Liver (tissue), 9 donors: ENCODE measurements around the gene UTF1. TPM values are rescaled to one million over a fixed set of nuclear protein-coding genes. Genes with fewer than 3 reads are reported as not detected.

Source experiments
- DNase-seq: peaks from one replicate; pipeline ENCODE4 v3.0.0-alpha.2; 2017; ENCODE audit warnings: low spot score
- H3K27ac ChIP-seq, 2 donors: one replicate each; pipeline ENCODE4 v1.7.0; 2013; ENCODE audit warnings: inconsistent platforms in 2 of 2, low read length in 2 of 2, control low read depth in 1 of 2, low read depth in 1 of 2, mild to moderate bottlenecking in 1 of 2
- H3K27me3 ChIP-seq, 4 donors: one replicate each; pipeline versions ENCODE4 v1.6.1 to v1.7.0; 2013; ENCODE audit warnings: low read length in 3 of 4, inconsistent platforms in 1 of 4, mild to moderate bottlenecking in 1 of 4, moderate library complexity in 1 of 4; ENCODE audit not compliant: control insufficient read depth in 4 of 4, insufficient read depth in 4 of 4
- H3K36me3 ChIP-seq, 4 donors: one replicate each; pipeline versions ENCODE4 v1.6.1 to v1.7.0; 2013; ENCODE audit warnings: low read length in 3 of 4, mild to moderate bottlenecking in 3 of 4, low read depth in 1 of 4, moderate library complexity in 1 of 4; ENCODE audit not compliant: control insufficient read depth in 4 of 4, insufficient read depth in 3 of 4
- H3K4me1 ChIP-seq, 4 donors: one replicate each; pipeline versions ENCODE4 v1.6.1 to v1.7.0; 2013; ENCODE audit warnings: low read length in 3 of 4, mild to moderate bottlenecking in 3 of 4, moderate library complexity in 1 of 4; ENCODE audit not compliant: control insufficient read depth in 4 of 4, insufficient read depth in 4 of 4
- H3K4me3 ChIP-seq, 3 donors: one replicate each; pipeline versions ENCODE4 v1.6.1 to v1.7.0; 2013; ENCODE audit warnings: low read length in 3 of 3, control low read depth in 1 of 3, low read depth in 1 of 3, mild to moderate bottlenecking in 1 of 3
- H3K9ac ChIP-seq, 2 donors: one replicate each; pipeline ENCODE4 v1.7.0; 2013; ENCODE audit warnings: low read length in 2 of 2, mild to moderate bottlenecking in 2 of 2, moderate library complexity in 2 of 2, control low read depth in 1 of 2, low read depth in 1 of 2
- H3K9me3 ChIP-seq, 4 donors: one replicate each; pipeline versions ENCODE4 v1.6.1 to v1.7.0; 2013; ENCODE audit warnings: low read length in 3 of 4; ENCODE audit not compliant: control insufficient read depth in 4 of 4
- EGR1 ChIP-seq, 2 donors: IDR thresholded peaks; 2 replicates each; pipeline ENCODE4 v1.6.1; 2016 to 2018; ENCODE audit warnings: antibody characterized with exemption in 2 of 2, low read depth in 2 of 2
- FOXA1 ChIP-seq: IDR thresholded peaks from 2 replicates; pipeline ENCODE4 v1.6.1; 2016; ENCODE audit warnings: antibody characterized with exemption
- FOXA2 ChIP-seq: IDR thresholded peaks from 2 replicates; pipeline ENCODE4 v1.6.1; 2016; ENCODE audit warnings: antibody characterized with exemption
- GABPA ChIP-seq, 2 donors: IDR thresholded peaks in 1 of 2; conservative IDR thresholded peaks in 1 of 2; 2 replicates each; pipeline ENCODE4 v1.6.1; 2016; ENCODE audit warnings: antibody characterized with exemption in 2 of 2, mild to moderate bottlenecking in 1 of 2, moderate library complexity in 1 of 2
- HNF4A ChIP-seq, 2 donors: conservative IDR thresholded peaks; 2 replicates each; pipeline ENCODE4 v1.6.1; 2016; ENCODE audit warnings: antibody characterized with exemption in 2 of 2, mild to moderate bottlenecking in 2 of 2
- HNF4G ChIP-seq: IDR thresholded peaks from 2 replicates; pipeline ENCODE4 v1.6.1; 2016; ENCODE audit warnings: antibody characterized with exemption
- JUND ChIP-seq, 2 donors: IDR thresholded peaks; 2 replicates each; pipeline ENCODE4 v1.6.1; 2016; ENCODE audit warnings: antibody characterized with exemption in 2 of 2
- NR2F2 ChIP-seq: IDR thresholded peaks from 2 replicates; pipeline ENCODE4 v1.6.1; 2016; ENCODE audit warnings: antibody characterized with exemption
- RAD21 ChIP-seq, 2 donors: IDR thresholded peaks; 2 replicates each; pipeline ENCODE4 v1.6.1; 2016; ENCODE audit warnings: antibody characterized with exemption in 2 of 2, mild to moderate bottlenecking in 2 of 2
- REST ChIP-seq: IDR thresholded peaks from 2 replicates; pipeline ENCODE4 v1.6.1; 2016; ENCODE audit warnings: antibody characterized with exemption, mild to moderate bottlenecking
- RXRA ChIP-seq, 2 donors: IDR thresholded peaks; 2 replicates each; pipeline ENCODE4 v1.6.1; 2017 to 2018; ENCODE audit warnings: antibody characterized with exemption in 2 of 2, mild to moderate bottlenecking in 1 of 2
- SP1 ChIP-seq: IDR thresholded peaks from 2 replicates; pipeline ENCODE4 v1.6.1; 2018; ENCODE audit warnings: antibody characterized with exemption, mild to moderate bottlenecking
- TAF1 ChIP-seq: conservative IDR thresholded peaks from 2 replicates; pipeline ENCODE4 v1.6.1; 2016; ENCODE audit warnings: antibody characterized with exemption, mild to moderate bottlenecking
- YY1 ChIP-seq: IDR thresholded peaks from 2 replicates; pipeline ENCODE4 v1.6.1; 2016; ENCODE audit warnings: antibody characterized with exemption, mild to moderate bottlenecking
- ZBTB33 ChIP-seq: IDR thresholded peaks from 2 replicates; pipeline ENCODE4 v1.6.1; 2016; ENCODE audit warnings: antibody characterized with exemption
- WGBS: extraction: QIAGEN DNeasy Blood & Tissue Kit; methylation state at CpG from one replicate; pipeline ENCODE4 v1.1.7; 2013; 5-methylcytosine and 5-hydroxymethylcytosine counted together
- polyA plus RNA-seq, 2 donors: library from polyadenylated mRNA; stranded (reverse) in 1 of 2; unstranded in 1 of 2; fragments of 200-250 nt in 1 of 2; fragments of >200 nt in 1 of 2; fragmentation: Nextera tagmentation in 1 of 2; extraction: Ambion mirVana in 1 of 2; gene quantifications; one replicate each; pipeline versions ENCODE4 v1.2.1 to v1.2.3, GENCODE V29; 2013 to 2015
- total RNA-seq, 2 donors: library from RNA; depleted of rRNA; stranded (reverse); fragments of >200 nt; gene quantifications; one replicate each; pipeline ENCODE4 v1.2.3, GENCODE V29; 2014
- TF ChIP-seq, protein P1 (sequence below): fragments of 150-350 bp; IDR thresholded peaks from 2 replicates; pipeline ENCODE4 v1.5.1; 2017; ENCODE audit warnings: improper control_type of control experiment, low read depth, low read length; ENCODE audit not compliant: missing input control
- TF ChIP-seq, protein P2 (sequence below): IDR thresholded peaks from 2 replicates; pipeline ENCODE4 v1.6.1; 2016; ENCODE audit warnings: antibody characterized with exemption
- donor health status: healthy.
- donor health status: healthy.
- donor health status: healthy.
- donor health status: healthy.
- donor health status: healthy.

UTF1 gene
- total and polyA plus RNA-seq, 4 donors = not detected

DNA sequence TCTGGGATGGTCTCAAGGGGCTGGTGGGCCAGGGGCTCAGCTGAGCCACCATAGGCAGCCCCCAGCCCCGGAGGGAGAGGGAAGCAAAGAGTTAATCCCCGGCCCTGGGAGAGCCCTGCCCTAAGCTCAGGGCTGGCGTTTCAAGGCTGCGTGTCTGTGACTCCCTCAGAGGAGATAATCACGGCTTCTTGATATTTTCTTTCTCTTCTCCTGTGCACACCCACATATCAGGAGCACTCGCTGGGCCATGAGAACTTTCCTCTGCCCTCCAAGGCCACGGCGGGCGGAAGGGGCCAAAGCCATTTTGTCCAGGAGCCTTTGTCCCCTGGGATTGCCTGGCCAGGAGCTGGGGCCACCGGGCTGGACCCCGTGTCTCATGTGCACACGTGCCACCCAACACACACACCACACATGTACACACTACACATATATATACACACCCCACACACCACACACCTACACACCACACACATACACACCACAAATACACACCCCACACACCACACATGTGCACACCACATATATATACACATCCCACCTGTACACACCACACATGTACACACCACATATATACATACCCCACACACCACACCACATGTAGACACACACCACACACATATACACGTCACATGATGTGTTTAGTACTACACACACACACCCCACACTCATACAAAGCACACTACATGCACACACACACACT, 24.6 kb downstream of the UTF1 start:
- H3K9ac ChIP-seq = no peak overlapping the region
- DNase-seq = no peak
- H3K36me3 ChIP-seq = no peaks in the 10 kb centered on the region
- H3K9me3 ChIP-seq = no peaks in the 10 kb centered on the region
- 59% methylated on average over 13 of the region's 13 CpGs for WGBS
- TF ChIP-seq, protein P1, sequence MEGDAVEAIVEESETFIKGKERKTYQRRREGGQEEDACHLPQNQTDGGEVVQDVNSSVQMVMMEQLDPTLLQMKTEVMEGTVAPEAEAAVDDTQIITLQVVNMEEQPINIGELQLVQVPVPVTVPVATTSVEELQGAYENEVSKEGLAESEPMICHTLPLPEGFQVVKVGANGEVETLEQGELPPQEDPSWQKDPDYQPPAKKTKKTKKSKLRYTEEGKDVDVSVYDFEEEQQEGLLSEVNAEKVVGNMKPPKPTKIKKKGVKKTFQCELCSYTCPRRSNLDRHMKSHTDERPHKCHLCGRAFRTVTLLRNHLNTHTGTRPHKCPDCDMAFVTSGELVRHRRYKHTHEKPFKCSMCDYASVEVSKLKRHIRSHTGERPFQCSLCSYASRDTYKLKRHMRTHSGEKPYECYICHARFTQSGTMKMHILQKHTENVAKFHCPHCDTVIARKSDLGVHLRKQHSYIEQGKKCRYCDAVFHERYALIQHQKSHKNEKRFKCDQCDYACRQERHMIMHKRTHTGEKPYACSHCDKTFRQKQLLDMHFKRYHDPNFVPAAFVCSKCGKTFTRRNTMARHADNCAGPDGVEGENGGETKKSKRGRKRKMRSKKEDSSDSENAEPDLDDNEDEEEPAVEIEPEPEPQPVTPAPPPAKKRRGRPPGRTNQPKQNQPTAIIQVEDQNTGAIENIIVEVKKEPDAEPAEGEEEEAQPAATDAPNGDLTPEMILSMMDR = no peak
- TF ChIP-seq FOXA1 = no peak
- TF ChIP-seq HNF4A (conservative IDR thresholded peaks at IDR 0.05) = no peak
- TF ChIP-seq EGR1 (IDR thresholded peaks at IDR 0.05; ENCODE audit: low read depth in 2 of 2) = no peak
- TF ChIP-seq RAD21 (IDR thresholded peaks at IDR 0.05) = no peak
- TF ChIP-seq TAF1 = no peak
- TF ChIP-seq SP1 = no peak
- no peak for TF ChIP-seq HNF4G
- TF ChIP-seq REST = no peak
- TF ChIP-seq, protein P2, sequence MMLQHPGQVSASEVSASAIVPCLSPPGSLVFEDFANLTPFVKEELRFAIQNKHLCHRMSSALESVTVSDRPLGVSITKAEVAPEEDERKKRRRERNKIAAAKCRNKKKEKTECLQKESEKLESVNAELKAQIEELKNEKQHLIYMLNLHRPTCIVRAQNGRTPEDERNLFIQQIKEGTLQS = no peak
- TF ChIP-seq RXRA (IDR thresholded peaks at IDR 0.05) = no peak
- TF ChIP-seq NR2F2 = no peak
- TF ChIP-seq JUND (IDR thresholded peaks at IDR 0.05) = no peak
- H3K4me3 ChIP-seq = no peak overlapping the region
- H3K4me1 ChIP-seq = peaks cover 0 to 19% (median 8%) of the 10 kb centered on the region in 4 donors
- no peak overlapping the region for H3K27ac ChIP-seq
- peaks cover 0 to 3% (median 0%) of the 10 kb centered on the region in 4 donors for H3K27me3 ChIP-seq

- no peaks in the 10 kb centered on the region for H3K36me3 ChIP-seq
- no peak for DNase-seq
- no peaks in the 10 kb centered on the region for H3K9me3 ChIP-seq
- H3K4me3 ChIP-seq = no peak overlapping the region
- peaks cover 0 to under 1% (median 0%) of the 10 kb centered on the region in 4 donors for H3K27me3 ChIP-seq
- H3K4me1 ChIP-seq = peaks cover 0 to 17% (median 6%) of the 10 kb centered on the region in 4 donors
- WGBS = 90% methylated on average over 15 of the region's 15 CpGs
- no peak overlapping the region for H3K9ac ChIP-seq
- no peak overlapping the region for H3K27ac ChIP-seq
- TF ChIP-seq TAF1 (no peak), RXRA (IDR thresholded peaks at IDR 0.05) (no peak), NR2F2 (no peak), YY1 (no peak), HNF4G (no peak), SP1 (no peak), FOXA2 (no peak), REST (no peak), ZBTB33 (no peak), GABPA (IDR thresholded peaks at IDR 0.05 in 1 of 2, conservative IDR thresholded peaks at IDR 0.05 in 1 of 2) (no peak), RAD21 (IDR thresholded peaks at IDR 0.05) (no peak), HNF4A (conservative IDR thresholded peaks at IDR 0.05) (no peak)
- TF ChIP-seq, protein P2 = no peak
- TF ChIP-seq, protein P1 = no peak
Observed at GRCh38 chr10:133255323-133255722, 25.3 kb downstream of the UTF1 start.
